HEK293 (cell line): ENCODE measurements around the gene NCOR2.
A peak's percentile ranks its signal among the peaks of the same experiment; 100 is the strongest.

Source experiments
- CTCF ChIA-PET: fragments of 350-600 bp; formaldehyde crosslinking; extraction: SDS; loops from one replicate; lab custom pipeline; 2021; ENCODE audit warnings: antibody characterized with exemption; lab: Yijun Ruan, JAX
- POLR2A ChIA-PET: fragments of 300-600 bp; formaldehyde crosslinking; extraction: SDS; loops from one replicate; lab custom pipeline; 2020; ENCODE audit warnings: antibody characterized with exemption, inconsistent platforms; lab: Yijun Ruan, JAX
- H3K27ac ChIP-seq: fragments of 200-500 bp; sonication (Bioruptor generic); 2 replicates; pipeline ENCODE4 v1.5.1; 2014; ENCODE audit warnings: low read depth, low read length, control low read depth, inconsistent platforms; ENCODE audit errors: extremely low read depth
- H3K36me3 ChIP-seq, 2 experiments: fragments of 200-500 bp in 1 of 2; sonication (Bioruptor generic) in 1 of 2; 1 replicate in 1 of 2; 2 replicates in 1 of 2; pipeline ENCODE4 v1.5.1; 2014 to 2017; ENCODE audit warnings: inconsistent platforms in 2 of 2, low read length in 2 of 2; ENCODE audit not compliant: control insufficient read depth in 2 of 2, insufficient read depth in 1 of 2
- H3K4me1 ChIP-seq: fragments of 200-500 bp; sonication (Bioruptor generic); 2 replicates; pipeline ENCODE4 v1.5.1; 2014; ENCODE audit warnings: mild to moderate bottlenecking, low read length, inconsistent platforms; ENCODE audit not compliant: control insufficient read depth, insufficient read depth
- H3K4me3 ChIP-seq: 2 replicates; pipeline ENCODE4 v1.5.1; 2011; ENCODE audit warnings: low read depth, mild to moderate bottlenecking, control low read depth, low read length, moderate library complexity
- H3K9me3 ChIP-seq: fragments of 200-500 bp; sonication (Bioruptor generic); 2 replicates; pipeline ENCODE4 v1.5.1; 2014; ENCODE audit warnings: low read depth, low read length, inconsistent platforms; ENCODE audit not compliant: control insufficient read depth, insufficient read depth
- ELK4 ChIP-seq: IDR thresholded peaks from 2 replicates; pipeline ENCODE4 v1.6.1; 2011; ENCODE audit warnings: mild to moderate bottlenecking, low read depth, low read length, borderline replicate concordance
- KLF9 ChIP-seq: fragments of 450-650 bp; formaldehyde crosslinking; IDR thresholded peaks from 2 replicates; pipeline ENCODE4 v1.5.1; 2016; ENCODE audit warnings: missing biosample characterization, missing genetic modification characterization, low read depth
- MZF1 ChIP-seq: fragments of 450-650 bp; formaldehyde crosslinking; IDR thresholded peaks from 2 replicates; pipeline ENCODE4 v1.5.1; 2017; ENCODE audit warnings: missing biosample characterization, missing genetic modification characterization, borderline replicate concordance
- ZBTB10 ChIP-seq: fragments of 450-650 bp; formaldehyde crosslinking; IDR thresholded peaks from 2 replicates; pipeline ENCODE4 v1.5.1; 2016; ENCODE audit warnings: missing biosample characterization, missing genetic modification characterization
- ZBTB11 ChIP-seq: fragments of 450-650 bp; formaldehyde crosslinking; conservative IDR thresholded peaks from 2 replicates; pipeline ENCODE4 v1.5.1; 2016; ENCODE audit warnings: low read depth, missing biosample characterization, missing genetic modification characterization
- ZEB2 ChIP-seq: fragments of 450-650 bp; formaldehyde crosslinking; IDR thresholded peaks from 2 replicates; pipeline ENCODE4 v1.5.1; 2016; ENCODE audit warnings: missing biosample characterization, missing genetic modification characterization
- ZFP37 ChIP-seq: fragments of 450-650 bp; formaldehyde crosslinking; IDR thresholded peaks from 2 replicates; pipeline ENCODE4 v1.5.1; 2016; ENCODE audit warnings: missing biosample characterization, missing genetic modification characterization
- ZIC2 ChIP-seq: fragments of 450-650 bp; formaldehyde crosslinking; IDR thresholded peaks from 2 replicates; pipeline ENCODE4 v1.5.1; 2016; ENCODE audit warnings: missing biosample characterization, missing genetic modification characterization
- ZNF274 ChIP-seq, 2 experiments: fragments of 200-500 bp in 1 of 2; fragments of 450-650 bp in 1 of 2; sonication (Bioruptor generic) in 1 of 2; formaldehyde crosslinking in 1 of 2; IDR thresholded peaks; 2 replicates each; pipeline versions ENCODE4 v1.5.1 to v1.6.1; 2014 to 2016; ENCODE audit warnings: borderline replicate concordance in 1 of 2, inconsistent platforms in 1 of 2, low read length in 1 of 2, missing biosample characterization in 1 of 2, missing genetic modification characterization in 1 of 2
- ZNF354C ChIP-seq: fragments of 450-650 bp; formaldehyde crosslinking; IDR thresholded peaks from 2 replicates; pipeline ENCODE4 v1.5.1; 2016; ENCODE audit warnings: missing biosample characterization, missing genetic modification characterization, low read depth, borderline replicate concordance
- ZNF391 ChIP-seq: fragments of 450-650 bp; formaldehyde crosslinking; IDR thresholded peaks from 2 replicates; pipeline ENCODE4 v1.5.1; 2016; ENCODE audit warnings: low read depth, missing biosample characterization, missing genetic modification characterization, borderline replicate concordance
- ZNF394 ChIP-seq: fragments of 450-650 bp; formaldehyde crosslinking; IDR thresholded peaks from 2 replicates; pipeline ENCODE4 v1.5.1; 2016; ENCODE audit warnings: missing biosample characterization, missing genetic modification characterization, mild to moderate bottlenecking, moderate library complexity, borderline replicate concordance
- ZNF48 ChIP-seq: fragments of 450-650 bp; formaldehyde crosslinking; IDR thresholded peaks from 2 replicates; pipeline ENCODE4 v1.5.1; 2016; ENCODE audit warnings: missing biosample characterization, missing genetic modification characterization
- ZNF513 ChIP-seq: fragments of 450-650 bp; IDR thresholded peaks from 2 replicates; pipeline ENCODE4 v1.5.1; 2018; ENCODE audit warnings: missing biosample characterization, missing genetic modification characterization
- ZNF518A ChIP-seq: fragments of 450-650 bp; formaldehyde crosslinking; conservative IDR thresholded peaks from 2 replicates; pipeline ENCODE4 v1.5.1; 2016; ENCODE audit warnings: low read depth, missing biosample characterization, missing genetic modification characterization
- ZNF561 ChIP-seq: fragments of 450-650 bp; IDR thresholded peaks from 2 replicates; pipeline ENCODE4 v1.5.1; 2018; ENCODE audit warnings: missing biosample characterization, missing genetic modification characterization, borderline replicate concordance
- ZNF600 ChIP-seq: fragments of 450-650 bp; formaldehyde crosslinking; IDR thresholded peaks from 2 replicates; pipeline ENCODE4 v1.5.1; 2016; ENCODE audit warnings: missing biosample characterization, missing genetic modification characterization
- ZNF830 ChIP-seq: fragments of 450-650 bp; IDR thresholded peaks from 2 replicates; pipeline ENCODE4 v1.5.0; 2018; ENCODE audit warnings: missing biosample characterization, missing genetic modification characterization, low read depth, mild to moderate bottlenecking, moderate library complexity

The NCOR2 gene

GRCh38 chr12:124532331-124532750, 35.1 kb downstream of the NCOR2 start (continued):
- TF ChIP-seq ZBTB10, result no peak
- no peak for TF ChIP-seq ZNF561 (tag by site-specific recombination)
- no peak for TF ChIP-seq ZNF274 (IDR thresholded peaks at IDR 0.05; ENCODE audit: low read length)
- no peak for TF ChIP-seq ZNF274 (tag by site-specific recombination; IDR thresholded peaks at IDR 0.05; ENCODE audit: borderline replicate concordance)
- no peak for TF ChIP-seq ZNF354C (tag by site-specific recombination)
- TF ChIP-seq ZNF600 (tag by site-specific recombination), result peak; percentile 61; the same call in 1 of the 2 replicates
- TF ChIP-seq KLF9 (tag by site-specific recombination), result no peak
- no peak for TF ChIP-seq ZNF518A (tag by site-specific recombination)
- no peak for TF ChIP-seq ZNF513 (tag by site-specific recombination)
- peak; percentile 45 for TF ChIP-seq ZIC2

GRCh38 chr12:124531906-124532305, 35.5 kb downstream of the NCOR2 start:
- Histone ChIP-seq H3K4me3 (no peak overlapping the region), H3K27ac (no peak overlapping the region), H3K4me1 (peaks cover 10% of the 10 kb centered on the region), H3K9me3 (no peaks in the 10 kb centered on the region), H3K36me3 (no peaks in the 10 kb centered on the region)
- TF ChIP-seq ZNF48 (tag by site-specific recombination) (no peak), MZF1 (no peak)
- CTCF ChIA-PET, result no interaction called here
- POLR2A ChIA-PET, result no interaction called here

- CTCF ChIA-PET, result no interaction called here
- H3K4me1 ChIP-seq, result peaks cover 10% of the 10 kb centered on the region
- POLR2A ChIA-PET, result no interaction called here
- no peak overlapping the region for H3K4me3 ChIP-seq
- no peaks in the 10 kb centered on the region for H3K36me3 ChIP-seq
- H3K9me3 ChIP-seq, result no peaks in the 10 kb centered on the region
- H3K27ac ChIP-seq, result no peak overlapping the region
- no peak for TF ChIP-seq ZNF394 (tag by site-specific recombination)
- TF ChIP-seq ZFP37 (tag by site-specific recombination), result no peak
- TF ChIP-seq ZNF830, result no peak
- TF ChIP-seq ELK4, result no peak
- TF ChIP-seq ZNF391 (tag by site-specific recombination), result no peak
- no peak; the same call in 1 of the 2 replicates for TF ChIP-seq ZBTB11 (tag by site-specific recombination)
- 0 out of 2 replicates have a peak, but pooled peaks have one; percentile 19 for TF ChIP-seq ZEB2 (tag by site-specific recombination)
These were observed 36.1 kb downstream of the NCOR2 start for GRCh38 chr12:124531281-124531745.
